HEK293 (cell line): ENCODE data around the gene TAS1R1.

Experiments
- FEZF1 ChIP-seq: fragments of 450-650 bp; formaldehyde crosslinking; IDR thresholded peaks from 2 replicates; pipeline ENCODE4 v1.5.1; 2016; ENCODE audit warnings: missing biosample characterization, missing genetic modification characterization
- GLIS1 ChIP-seq: fragments of 450-650 bp; formaldehyde crosslinking; IDR thresholded peaks from 2 replicates; pipeline ENCODE4 v1.5.1; 2016; ENCODE audit warnings: missing biosample characterization, missing genetic modification characterization
- GLIS2 ChIP-seq: fragments of 450-650 bp; formaldehyde crosslinking; IDR thresholded peaks from 2 replicates; pipeline ENCODE4 v1.5.1; 2016; ENCODE audit warnings: missing biosample characterization, missing genetic modification characterization
- KLF10 ChIP-seq: fragments of 450-650 bp; IDR thresholded peaks from 2 replicates; pipeline ENCODE4 v1.5.1; 2018; ENCODE audit warnings: missing biosample characterization, mild to moderate bottlenecking, missing genetic modification characterization
- SP7 ChIP-seq: fragments of 450-650 bp; formaldehyde crosslinking; IDR thresholded peaks from 2 replicates; pipeline ENCODE4 v1.5.1; 2016; ENCODE audit warnings: missing biosample characterization, missing genetic modification characterization
- ZBTB7A ChIP-seq: fragments of 450-650 bp; formaldehyde crosslinking; IDR thresholded peaks from 2 replicates; pipeline ENCODE4 v1.5.1; 2016; ENCODE audit warnings: low read depth, missing biosample characterization, missing genetic modification characterization
- ZIC2 ChIP-seq: fragments of 450-650 bp; formaldehyde crosslinking; IDR thresholded peaks from 2 replicates; pipeline ENCODE4 v1.5.1; 2016; ENCODE audit warnings: missing biosample characterization, missing genetic modification characterization
- ZNF112 ChIP-seq: fragments of 450-650 bp; formaldehyde crosslinking; IDR thresholded peaks from 2 replicates; pipeline ENCODE4 v1.5.0; 2017; ENCODE audit warnings: missing biosample characterization, missing genetic modification characterization
- ZNF140 ChIP-seq: fragments of 450-650 bp; formaldehyde crosslinking; IDR thresholded peaks from 2 replicates; pipeline ENCODE4 v1.5.1; 2016; ENCODE audit warnings: missing biosample characterization, missing genetic modification characterization
- ZNF292 ChIP-seq: fragments of 450-650 bp; formaldehyde crosslinking; IDR thresholded peaks from 2 replicates; pipeline ENCODE4 v1.5.1; 2016; ENCODE audit warnings: low read depth, missing biosample characterization, missing genetic modification characterization, borderline replicate concordance
- ZNF311 ChIP-seq: fragments of 450-650 bp; formaldehyde crosslinking; IDR thresholded peaks from 2 replicates; pipeline ENCODE4 v1.5.1; 2017; ENCODE audit warnings: missing biosample characterization, missing genetic modification characterization, borderline replicate concordance
- ZNF366 ChIP-seq: fragments of 450-650 bp; formaldehyde crosslinking; conservative IDR thresholded peaks from 2 replicates; pipeline ENCODE4 v1.5.1; 2016; ENCODE audit warnings: missing biosample characterization, missing genetic modification characterization
- ZNF404 ChIP-seq: fragments of 450-650 bp; formaldehyde crosslinking; IDR thresholded peaks from 2 replicates; pipeline ENCODE4 v1.5.1; 2017; ENCODE audit warnings: missing biosample characterization, missing genetic modification characterization
- ZNF561 ChIP-seq: fragments of 450-650 bp; IDR thresholded peaks from 2 replicates; pipeline ENCODE4 v1.5.1; 2018; ENCODE audit warnings: missing biosample characterization, missing genetic modification characterization, borderline replicate concordance
- ZNF585B ChIP-seq: fragments of 450-650 bp; formaldehyde crosslinking; IDR thresholded peaks from 2 replicates; pipeline ENCODE4 v1.5.1; 2016; ENCODE audit warnings: missing biosample characterization, missing genetic modification characterization
- ZNF621 ChIP-seq: fragments of 450-650 bp; formaldehyde crosslinking; IDR thresholded peaks from 2 replicates; pipeline ENCODE4 v1.5.1; 2017; ENCODE audit warnings: missing biosample characterization, missing genetic modification characterization
- ZNF623 ChIP-seq: fragments of 450-650 bp; formaldehyde crosslinking; IDR thresholded peaks from 2 replicates; pipeline ENCODE4 v1.5.1; 2016; ENCODE audit warnings: missing biosample characterization, missing genetic modification characterization
- ZNF654 ChIP-seq: fragments of 450-650 bp; formaldehyde crosslinking; IDR thresholded peaks from 2 replicates; pipeline ENCODE4 v1.5.1; 2016; ENCODE audit warnings: low read depth, missing biosample characterization, missing genetic modification characterization
- ZNF660 ChIP-seq: fragments of 450-650 bp; IDR thresholded peaks from 2 replicates; pipeline ENCODE4 v1.5.1; 2018; ENCODE audit warnings: missing biosample characterization, mild to moderate bottlenecking, missing genetic modification characterization
- ZNF664 ChIP-seq: fragments of 450-650 bp; formaldehyde crosslinking; IDR thresholded peaks from 2 replicates; pipeline ENCODE4 v1.5.1; 2016; ENCODE audit warnings: missing biosample characterization, missing genetic modification characterization
- ZNF670 ChIP-seq: fragments of 450-650 bp; formaldehyde crosslinking; IDR thresholded peaks from 2 replicates; pipeline ENCODE4 v1.5.1; 2016; ENCODE audit warnings: missing biosample characterization, missing genetic modification characterization, low read depth
- TF ChIP-seq, protein P1 (sequence below): fragments of 450-650 bp; formaldehyde crosslinking; IDR thresholded peaks from 2 replicates; pipeline ENCODE4 v1.5.1; 2017; ENCODE audit warnings: missing biosample characterization, mild to moderate bottlenecking, missing genetic modification characterization, moderate library complexity
- TF ChIP-seq, protein P2 (sequence below): IDR thresholded peaks from 2 replicates; pipeline ENCODE4 v1.6.1; 2011; ENCODE audit warnings: mild to moderate bottlenecking, low read depth, low read length, borderline replicate concordance
- TF ChIP-seq, protein P3 (sequence below): fragments of 450-650 bp; formaldehyde crosslinking; conservative IDR thresholded peaks from 2 replicates; pipeline ENCODE4 v1.5.1; 2016; ENCODE audit warnings: low read depth, missing biosample characterization, missing genetic modification characterization
- TF ChIP-seq, protein P4 (sequence below): fragments of 450-650 bp; formaldehyde crosslinking; IDR thresholded peaks from 2 replicates; pipeline ENCODE4 v1.5.1; 2016; ENCODE audit warnings: missing biosample characterization, missing genetic modification characterization, borderline replicate concordance
- TF ChIP-seq, protein P5 (sequence below): sonication (generic); formaldehyde crosslinking; IDR thresholded peaks from 2 replicates; pipeline ENCODE4 v1.8.1; 2022; ENCODE audit warnings: mild to moderate bottlenecking, moderate library complexity, missing genetic modification reagents

Gene TAS1R1

DNA sequence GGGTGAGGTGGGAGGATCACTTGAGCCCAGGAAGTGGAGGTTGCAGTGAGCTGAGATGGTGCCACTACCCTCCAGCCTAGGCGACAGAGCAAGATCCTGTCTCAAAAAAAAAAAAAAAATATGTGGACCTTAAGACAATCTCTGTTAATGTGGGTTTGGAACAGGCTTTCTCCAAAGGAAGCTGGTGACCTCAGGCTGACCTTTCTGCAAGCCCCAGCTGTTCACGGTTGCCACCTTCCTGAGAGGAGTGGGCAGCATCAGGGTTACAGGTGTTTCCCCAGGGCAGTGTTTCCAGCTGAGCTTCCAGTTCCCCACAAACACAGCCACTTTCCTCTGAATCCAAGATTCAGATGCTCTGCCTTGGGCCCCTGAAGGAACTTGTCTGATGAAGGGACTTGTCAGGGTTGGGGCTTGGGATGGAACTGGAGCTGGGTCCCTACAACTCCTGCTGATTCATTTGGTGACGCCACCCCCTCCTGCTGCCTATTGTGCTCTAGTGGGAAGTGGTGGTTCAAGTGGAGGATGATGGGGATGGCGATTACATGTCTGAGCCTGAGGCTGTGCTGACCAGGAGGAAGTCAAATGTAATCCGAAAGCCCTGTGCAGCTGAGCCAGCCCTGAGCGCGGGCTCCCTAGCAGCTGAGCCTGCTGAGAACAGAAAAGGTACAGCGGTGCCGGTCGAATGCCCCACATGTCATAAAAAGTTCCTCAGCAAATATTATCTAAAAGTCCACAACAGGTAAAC lies 26.6 kb downstream of the TAS1R1 start (continued):
- TF ChIP-seq ZNF664 (tag by site-specific recombination) (no peak), ZNF292 (tag by site-specific recombination) (no peak), ZNF404 (no peak), ZNF585B (tag by site-specific recombination) (no peak), ZNF660 (tag by site-specific recombination) (0 out of 2 replicates have a peak, but pooled peaks have one; percentile 56), ZIC2 (tag by site-specific recombination) (peak; percentile 78), GLIS1 (no peak), KLF10 (no peak), ZNF561 (no peak), ZNF112 (tag by site-specific recombination) (no peak), FEZF1 (tag by site-specific recombination) (no peak), ZNF140 (tag by site-specific recombination) (no peak), ZNF366 (tag by site-specific recombination) (no peak), ZNF623 (tag by site-specific recombination) (no peak), ZNF654 (tag by site-specific recombination) (no peak), GLIS2 (tag by site-specific recombination) (no peak), ZNF621 (no peak), ZNF311 (tag by site-specific recombination) (no peak), SP7 (peak; percentile 45; the same call in 1 of the 2 replicates), ZNF670 (tag by site-specific recombination) (no peak), ZBTB7A (tag by site-specific recombination) (no peak)
- TF ChIP-seq, protein P1, sequence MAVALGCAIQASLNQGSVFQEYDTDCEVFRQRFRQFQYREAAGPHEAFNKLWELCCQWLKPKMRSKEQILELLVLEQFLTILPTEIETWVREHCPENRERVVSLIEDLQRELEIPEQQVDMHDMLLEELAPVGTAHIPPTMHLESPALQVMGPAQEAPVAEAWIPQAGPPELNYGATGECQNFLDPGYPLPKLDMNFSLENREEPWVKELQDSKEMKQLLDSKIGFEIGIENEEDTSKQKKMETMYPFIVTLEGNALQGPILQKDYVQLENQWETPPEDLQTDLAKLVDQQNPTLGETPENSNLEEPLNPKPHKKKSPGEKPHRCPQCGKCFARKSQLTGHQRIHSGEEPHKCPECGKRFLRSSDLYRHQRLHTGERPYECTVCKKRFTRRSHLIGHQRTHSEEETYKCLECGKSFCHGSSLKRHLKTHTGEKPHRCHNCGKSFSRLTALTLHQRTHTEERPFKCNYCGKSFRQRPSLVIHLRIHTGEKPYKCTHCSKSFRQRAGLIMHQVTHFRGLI (tag by site-specific recombination), result no peak
- TF ChIP-seq, protein P2, sequence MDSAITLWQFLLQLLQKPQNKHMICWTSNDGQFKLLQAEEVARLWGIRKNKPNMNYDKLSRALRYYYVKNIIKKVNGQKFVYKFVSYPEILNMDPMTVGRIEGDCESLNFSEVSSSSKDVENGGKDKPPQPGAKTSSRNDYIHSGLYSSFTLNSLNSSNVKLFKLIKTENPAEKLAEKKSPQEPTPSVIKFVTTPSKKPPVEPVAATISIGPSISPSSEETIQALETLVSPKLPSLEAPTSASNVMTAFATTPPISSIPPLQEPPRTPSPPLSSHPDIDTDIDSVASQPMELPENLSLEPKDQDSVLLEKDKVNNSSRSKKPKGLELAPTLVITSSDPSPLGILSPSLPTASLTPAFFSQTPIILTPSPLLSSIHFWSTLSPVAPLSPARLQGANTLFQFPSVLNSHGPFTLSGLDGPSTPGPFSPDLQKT, result no peak
- TF ChIP-seq, protein P3, sequence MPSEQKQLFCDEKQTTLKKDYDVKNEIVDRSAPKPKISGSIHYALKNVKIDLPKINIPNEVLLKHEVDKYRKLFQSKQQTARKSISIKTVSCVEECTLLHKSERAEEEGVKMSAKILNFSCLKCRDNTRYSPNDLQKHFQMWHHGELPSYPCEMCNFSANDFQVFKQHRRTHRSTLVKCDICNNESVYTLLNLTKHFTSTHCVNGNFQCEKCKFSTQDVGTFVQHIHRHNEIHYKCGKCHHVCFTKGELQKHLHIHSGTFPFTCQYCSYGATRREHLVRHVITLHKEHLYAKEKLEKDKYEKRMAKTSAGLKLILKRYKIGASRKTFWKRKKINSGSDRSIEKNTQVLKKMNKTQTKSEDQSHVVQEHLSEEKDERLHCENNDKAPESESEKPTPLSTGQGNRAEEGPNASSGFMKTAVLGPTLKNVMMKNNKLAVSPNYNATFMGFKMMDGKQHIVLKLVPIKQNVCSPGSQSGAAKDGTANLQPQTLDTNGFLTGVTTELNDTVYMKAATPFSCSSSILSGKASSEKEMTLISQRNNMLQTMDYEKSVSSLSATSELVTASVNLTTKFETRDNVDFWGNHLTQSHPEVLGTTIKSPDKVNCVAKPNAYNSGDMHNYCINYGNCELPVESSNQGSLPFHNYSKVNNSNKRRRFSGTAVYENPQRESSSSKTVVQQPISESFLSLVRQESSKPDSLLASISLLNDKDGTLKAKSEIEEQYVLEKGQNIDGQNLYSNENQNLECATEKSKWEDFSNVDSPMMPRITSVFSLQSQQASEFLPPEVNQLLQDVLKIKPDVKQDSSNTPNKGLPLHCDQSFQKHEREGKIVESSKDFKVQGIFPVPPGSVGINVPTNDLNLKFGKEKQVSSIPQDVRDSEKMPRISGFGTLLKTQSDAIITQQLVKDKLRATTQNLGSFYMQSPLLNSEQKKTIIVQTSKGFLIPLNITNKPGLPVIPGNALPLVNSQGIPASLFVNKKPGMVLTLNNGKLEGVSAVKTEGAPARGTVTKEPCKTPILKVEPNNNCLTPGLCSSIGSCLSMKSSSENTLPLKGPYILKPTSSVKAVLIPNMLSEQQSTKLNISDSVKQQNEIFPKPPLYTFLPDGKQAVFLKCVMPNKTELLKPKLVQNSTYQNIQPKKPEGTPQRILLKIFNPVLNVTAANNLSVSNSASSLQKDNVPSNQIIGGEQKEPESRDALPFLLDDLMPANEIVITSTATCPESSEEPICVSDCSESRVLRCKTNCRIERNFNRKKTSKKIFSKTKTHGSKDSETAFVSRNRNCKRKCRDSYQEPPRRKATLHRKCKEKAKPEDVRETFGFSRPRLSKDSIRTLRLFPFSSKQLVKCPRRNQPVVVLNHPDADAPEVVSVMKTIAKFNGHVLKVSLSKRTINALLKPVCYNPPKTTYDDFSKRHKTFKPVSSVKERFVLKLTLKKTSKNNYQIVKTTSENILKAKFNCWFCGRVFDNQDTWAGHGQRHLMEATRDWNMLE (tag by site-specific recombination), result no peak
- TF ChIP-seq, protein P4, sequence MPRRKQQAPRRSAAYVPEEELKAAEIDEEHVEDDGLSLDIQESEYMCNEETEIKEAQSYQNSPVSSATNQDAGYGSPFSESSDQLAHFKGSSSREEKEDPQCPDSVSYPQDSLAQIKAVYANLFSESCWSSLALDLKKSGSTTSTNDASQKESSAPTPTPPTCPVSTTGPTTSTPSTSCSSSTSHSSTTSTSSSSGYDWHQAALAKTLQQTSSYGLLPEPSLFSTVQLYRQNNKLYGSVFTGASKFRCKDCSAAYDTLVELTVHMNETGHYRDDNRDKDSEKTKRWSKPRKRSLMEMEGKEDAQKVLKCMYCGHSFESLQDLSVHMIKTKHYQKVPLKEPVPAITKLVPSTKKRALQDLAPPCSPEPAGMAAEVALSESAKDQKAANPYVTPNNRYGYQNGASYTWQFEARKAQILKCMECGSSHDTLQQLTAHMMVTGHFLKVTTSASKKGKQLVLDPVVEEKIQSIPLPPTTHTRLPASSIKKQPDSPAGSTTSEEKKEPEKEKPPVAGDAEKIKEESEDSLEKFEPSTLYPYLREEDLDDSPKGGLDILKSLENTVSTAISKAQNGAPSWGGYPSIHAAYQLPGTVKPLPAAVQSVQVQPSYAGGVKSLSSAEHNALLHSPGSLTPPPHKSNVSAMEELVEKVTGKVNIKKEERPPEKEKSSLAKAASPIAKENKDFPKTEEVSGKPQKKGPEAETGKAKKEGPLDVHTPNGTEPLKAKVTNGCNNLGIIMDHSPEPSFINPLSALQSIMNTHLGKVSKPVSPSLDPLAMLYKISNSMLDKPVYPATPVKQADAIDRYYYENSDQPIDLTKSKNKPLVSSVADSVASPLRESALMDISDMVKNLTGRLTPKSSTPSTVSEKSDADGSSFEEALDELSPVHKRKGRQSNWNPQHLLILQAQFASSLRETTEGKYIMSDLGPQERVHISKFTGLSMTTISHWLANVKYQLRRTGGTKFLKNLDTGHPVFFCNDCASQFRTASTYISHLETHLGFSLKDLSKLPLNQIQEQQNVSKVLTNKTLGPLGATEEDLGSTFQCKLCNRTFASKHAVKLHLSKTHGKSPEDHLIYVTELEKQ (tag by site-specific recombination), result no peak
- TF ChIP-seq, protein P5, sequence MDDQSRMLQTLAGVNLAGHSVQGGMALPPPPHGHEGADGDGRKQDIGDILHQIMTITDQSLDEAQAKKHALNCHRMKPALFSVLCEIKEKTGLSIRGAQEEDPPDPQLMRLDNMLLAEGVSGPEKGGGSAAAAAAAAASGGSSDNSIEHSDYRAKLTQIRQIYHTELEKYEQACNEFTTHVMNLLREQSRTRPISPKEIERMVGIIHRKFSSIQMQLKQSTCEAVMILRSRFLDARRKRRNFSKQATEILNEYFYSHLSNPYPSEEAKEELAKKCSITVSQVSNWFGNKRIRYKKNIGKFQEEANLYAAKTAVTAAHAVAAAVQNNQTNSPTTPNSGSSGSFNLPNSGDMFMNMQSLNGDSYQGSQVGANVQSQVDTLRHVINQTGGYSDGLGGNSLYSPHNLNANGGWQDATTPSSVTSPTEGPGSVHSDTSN (CRISPR knock-in tag), result no peak
